Measurements from ENCODE around the gene GGTA1. TPM values are rescaled to one million over a fixed set of nuclear protein-coding genes. Genes with fewer than 3 reads are reported as not detected.
A peak's percentile ranks its signal among the peaks of the same experiment; 100 is the strongest.

GGTA1 gene
- polyA plus RNA-seq, 4 donors, result 5.6 to 19.4 (median 6.4) TPM

- DNase-seq (ENCODE audit: low read depth in 4 of 4, low spot score in 3 of 4), result no peak
Observed at GRCh38 chr9:121503444-121503843, 3.8 kb upstream of the GGTA1 start.

GRCh38 chr9:121500165-121500478 is 478 bp upstream of the GGTA1 start:
- no peak for DNase-seq (ENCODE audit: low read depth in 4 of 4, low spot score in 3 of 4)

- DNase-seq (ENCODE audit: low read depth in 4 of 4, low spot score in 3 of 4), result no peak
Observed at GRCh38 chr9:121499177-121499426, 542 bp downstream of the GGTA1 start.

- no peak for DNase-seq (ENCODE audit: low read depth in 4 of 4, low spot score in 3 of 4)
Observed at GRCh38 chr9:121498487-121499176, 1.0 kb downstream of the GGTA1 start.

GRCh38 chr9:121498150-121498486 is 1.5 kb downstream of the GGTA1 start:
- peak in 3 of 4 donors; percentile 51 to 72 (median 57) for DNase-seq (ENCODE audit: low read depth in 4 of 4, low spot score in 3 of 4)

- no peak for DNase-seq (ENCODE audit: low read depth in 4 of 4, low spot score in 3 of 4)
Observed at GRCh38 chr9:121495976-121496375, 3.7 kb downstream of the GGTA1 start.

- DNase-seq (ENCODE audit: low read depth in 4 of 4, low spot score in 3 of 4), result no peak
Observed at GRCh38 chr9:121494192-121494591, 5.5 kb downstream of the GGTA1 start.

- DNase-seq (ENCODE audit: low read depth in 4 of 4, low spot score in 3 of 4), result no peak
Observed at GRCh38 chr9:121491111-121491510, 8.5 kb downstream of the GGTA1 start.

- DNase-seq (ENCODE audit: low read depth in 4 of 4, low spot score in 3 of 4), result no peak
Observed at GRCh38 chr9:121489344-121489743, 10.3 kb downstream of the GGTA1 start.

- no peak for DNase-seq (ENCODE audit: low read depth in 4 of 4, low spot score in 3 of 4)
Observed at GRCh38 chr9:121486043-121486442, 13.6 kb downstream of the GGTA1 start.

- DNase-seq (ENCODE audit: low read depth in 4 of 4, low spot score in 3 of 4), result no peak
Observed at GRCh38 chr9:121485623-121486022, 14.0 kb downstream of the GGTA1 start.

GRCh38 chr9:121484651-121485446 is 14.8 kb downstream of the GGTA1 start:
- DNase-seq (ENCODE audit: low read depth in 4 of 4, low spot score in 3 of 4), result no peak

- DNase-seq (ENCODE audit: low read depth in 4 of 4, low spot score in 3 of 4), result no peak
Observed at GRCh38 chr9:121483473-121484031, 16.1 kb downstream of the GGTA1 start.

- no peak for DNase-seq (ENCODE audit: low read depth in 4 of 4, low spot score in 3 of 4)
Observed at GRCh38 chr9:121483049-121483448, 16.6 kb downstream of the GGTA1 start.

GRCh38 chr9:121478816-121479676 is 20.6 kb downstream of the GGTA1 start:
- DNase-seq (ENCODE audit: low read depth in 4 of 4, low spot score in 3 of 4), result no peak

GRCh38 chr9:121476156-121476555 is 23.5 kb downstream of the GGTA1 start:
- DNase-seq (ENCODE audit: low read depth in 4 of 4, low spot score in 3 of 4), result no peak

- no peak for DNase-seq (ENCODE audit: low read depth in 4 of 4, low spot score in 3 of 4)
Observed at GRCh38 chr9:121474231-121474947, 25.3 kb downstream of the GGTA1 start.

GRCh38 chr9:121473229-121473628 is 26.4 kb downstream of the GGTA1 start:
- DNase-seq (ENCODE audit: low read depth in 4 of 4, low spot score in 3 of 4), result no peak

- DNase-seq (ENCODE audit: low read depth in 4 of 4, low spot score in 3 of 4), result no peak
Observed at GRCh38 chr9:121472446-121472845, 27.2 kb downstream of the GGTA1 start.

GRCh38 chr9:121466142-121466541 is 33.5 kb downstream of the GGTA1 start:
- no peak for DNase-seq (ENCODE audit: low read depth in 4 of 4, low spot score in 3 of 4)

- no peak for DNase-seq (ENCODE audit: low read depth in 4 of 4, low spot score in 3 of 4)
Observed at GRCh38 chr9:121464968-121465367, 34.7 kb downstream of the GGTA1 start.
